MM.1S (cell line): ENCODE measurements around the gene ZNF664.

Source experiments
- DNase-seq: peaks from one replicate; pipeline ENCODE4 v3.0.0-alpha.2; 2015
- H2AFZ ChIP-seq: fragments of 300-600 bp; sonication (generic); 2 replicates; pipeline ENCODE4 v1.6.0; 2016; ENCODE audit warnings: antibody characterized with exemption, low read length
- H3F3A ChIP-seq: fragments of 300-600 bp; sonication (generic); 2 replicates; pipeline ENCODE4 v1.6.1; 2016; ENCODE audit warnings: mild to moderate bottlenecking, antibody characterized with exemption, low read length, moderate library complexity, mixed read lengths; ENCODE audit not compliant: insufficient read depth
- H3K27ac ChIP-seq: fragments of 300-600 bp; sonication (generic); 2 replicates; pipeline ENCODE4 v1.5.1; 2016; ENCODE audit warnings: mild to moderate bottlenecking, low read length
- H3K27me3 ChIP-seq: fragments of 300-600 bp; sonication (generic); replicated peaks from 2 replicates; pipeline ENCODE4 v1.6.0; 2016; ENCODE audit warnings: low read length; ENCODE audit not compliant: insufficient read depth
- H3K36me3 ChIP-seq: fragments of 300-600 bp; sonication (generic); replicated peaks from 2 replicates; pipeline ENCODE4 v1.6.1; 2016; ENCODE audit warnings: mild to moderate bottlenecking, low read length, mixed read lengths; ENCODE audit not compliant: insufficient read depth
- H3K4me1 ChIP-seq: fragments of 300-600 bp; sonication (generic); 2 replicates; pipeline ENCODE4 v1.6.1; 2016; ENCODE audit warnings: low read length, mixed read lengths
- H3K4me2 ChIP-seq: fragments of 300-600 bp; sonication (generic); 2 replicates; pipeline ENCODE4 v1.6.0; 2016; ENCODE audit warnings: low read depth, low read length
- H3K4me3 ChIP-seq: fragments of 300-600 bp; sonication (generic); 2 replicates; pipeline ENCODE4 v1.5.1; 2016; ENCODE audit warnings: low read length, mixed read lengths
- H3K79me2 ChIP-seq: fragments of 300-600 bp; sonication (generic); 2 replicates; pipeline ENCODE4 v1.6.1; 2016; ENCODE audit warnings: mixed run types, low read length, mixed read lengths
- H3K9ac ChIP-seq: fragments of 300-600 bp; sonication (generic); 2 replicates; pipeline ENCODE4 v1.6.1; 2016; ENCODE audit warnings: low read length, mixed read lengths
- H3K9me2 ChIP-seq: fragments of 300-600 bp; sonication (generic); replicated peaks from 2 replicates; pipeline ENCODE4 v1.6.1; 2016; ENCODE audit warnings: mild to moderate bottlenecking, low read length, mixed read lengths; ENCODE audit not compliant: insufficient read depth
- H3K9me3 ChIP-seq: fragments of 300-600 bp; sonication (generic); replicated peaks from 2 replicates; pipeline ENCODE4 v1.6.1; 2016; ENCODE audit warnings: mild to moderate bottlenecking, low read length, mixed read lengths; ENCODE audit not compliant: insufficient read depth
- H4K20me1 ChIP-seq: fragments of 300-600 bp; sonication (generic); 2 replicates; pipeline ENCODE4 v1.6.1; 2016; ENCODE audit warnings: mild to moderate bottlenecking, low read length, moderate library complexity, mixed read lengths; ENCODE audit not compliant: insufficient read depth
- EZH2 ChIP-seq: fragments of 300-600 bp; sonication (generic); optimal IDR thresholded peaks from 2 replicates; pipeline ENCODE3; 2017; ENCODE audit warnings: low read depth, mild to moderate bottlenecking, antibody characterized with exemption, low read length, mixed read lengths
- EZH2phosphoT487 ChIP-seq: fragments of 300-600 bp; sonication (generic); IDR thresholded peaks from 2 replicates; pipeline ENCODE4 v1.6.1; 2018; ENCODE audit warnings: antibody characterized with exemption, low read length
- TF ChIP-seq, protein P1 (sequence below): fragments of 300-600 bp; sonication (generic); IDR thresholded peaks from 2 replicates; pipeline ENCODE4 v1.5.1; 2016; ENCODE audit warnings: antibody characterized with exemption, low read length, mixed read lengths

The ZNF664 gene

DNA sequence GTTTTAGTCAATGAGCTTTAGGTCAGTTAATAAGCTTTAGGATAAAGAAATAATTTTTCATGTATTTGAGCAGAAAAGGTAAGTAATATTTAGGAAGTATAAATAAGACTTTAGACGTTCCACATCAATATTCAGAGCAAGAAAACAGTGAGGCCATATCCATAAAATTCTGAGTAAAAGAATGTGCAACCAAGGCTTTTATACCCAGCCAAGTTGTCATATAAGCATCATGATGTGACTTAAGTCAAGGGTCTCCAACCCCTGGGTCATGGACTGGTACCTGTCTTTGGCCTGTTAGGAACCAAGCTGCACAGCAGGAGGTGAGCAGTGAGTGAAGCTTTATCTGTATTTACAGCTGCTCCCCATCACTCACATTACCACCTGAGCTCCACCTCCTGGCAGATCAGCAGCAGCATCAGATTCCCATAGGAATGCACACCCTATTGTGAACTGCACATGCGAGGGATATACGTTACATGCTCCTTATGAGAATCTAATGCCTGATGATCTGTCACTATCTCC lies 74.1 kb downstream of the ZNF664 start:
- Histone ChIP-seq H3K27ac (no peak overlapping the region), H3K4me2 (no peak overlapping the region), H4K20me1 (no peaks in the 10 kb centered on the region), H3K79me2 (no peaks in the 10 kb centered on the region), H3K36me3 (no peaks in the 10 kb centered on the region), H3F3A (no peaks in the 10 kb centered on the region), H2AFZ (no peak overlapping the region), H3K27me3 (no peaks in the 10 kb centered on the region), H3K9me2 (no peaks in the 10 kb centered on the region), H3K9ac (no peak overlapping the region), H3K9me3 (no peaks in the 10 kb centered on the region), H3K4me3 (no peak overlapping the region), H3K4me1 (no peaks in the 10 kb centered on the region)
- no peak for DNase-seq
- TF ChIP-seq EZH2 (no peak), EZH2phosphoT487 (no peak)
- TF ChIP-seq, protein P1, sequence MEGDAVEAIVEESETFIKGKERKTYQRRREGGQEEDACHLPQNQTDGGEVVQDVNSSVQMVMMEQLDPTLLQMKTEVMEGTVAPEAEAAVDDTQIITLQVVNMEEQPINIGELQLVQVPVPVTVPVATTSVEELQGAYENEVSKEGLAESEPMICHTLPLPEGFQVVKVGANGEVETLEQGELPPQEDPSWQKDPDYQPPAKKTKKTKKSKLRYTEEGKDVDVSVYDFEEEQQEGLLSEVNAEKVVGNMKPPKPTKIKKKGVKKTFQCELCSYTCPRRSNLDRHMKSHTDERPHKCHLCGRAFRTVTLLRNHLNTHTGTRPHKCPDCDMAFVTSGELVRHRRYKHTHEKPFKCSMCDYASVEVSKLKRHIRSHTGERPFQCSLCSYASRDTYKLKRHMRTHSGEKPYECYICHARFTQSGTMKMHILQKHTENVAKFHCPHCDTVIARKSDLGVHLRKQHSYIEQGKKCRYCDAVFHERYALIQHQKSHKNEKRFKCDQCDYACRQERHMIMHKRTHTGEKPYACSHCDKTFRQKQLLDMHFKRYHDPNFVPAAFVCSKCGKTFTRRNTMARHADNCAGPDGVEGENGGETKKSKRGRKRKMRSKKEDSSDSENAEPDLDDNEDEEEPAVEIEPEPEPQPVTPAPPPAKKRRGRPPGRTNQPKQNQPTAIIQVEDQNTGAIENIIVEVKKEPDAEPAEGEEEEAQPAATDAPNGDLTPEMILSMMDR, result no peak

DNA sequence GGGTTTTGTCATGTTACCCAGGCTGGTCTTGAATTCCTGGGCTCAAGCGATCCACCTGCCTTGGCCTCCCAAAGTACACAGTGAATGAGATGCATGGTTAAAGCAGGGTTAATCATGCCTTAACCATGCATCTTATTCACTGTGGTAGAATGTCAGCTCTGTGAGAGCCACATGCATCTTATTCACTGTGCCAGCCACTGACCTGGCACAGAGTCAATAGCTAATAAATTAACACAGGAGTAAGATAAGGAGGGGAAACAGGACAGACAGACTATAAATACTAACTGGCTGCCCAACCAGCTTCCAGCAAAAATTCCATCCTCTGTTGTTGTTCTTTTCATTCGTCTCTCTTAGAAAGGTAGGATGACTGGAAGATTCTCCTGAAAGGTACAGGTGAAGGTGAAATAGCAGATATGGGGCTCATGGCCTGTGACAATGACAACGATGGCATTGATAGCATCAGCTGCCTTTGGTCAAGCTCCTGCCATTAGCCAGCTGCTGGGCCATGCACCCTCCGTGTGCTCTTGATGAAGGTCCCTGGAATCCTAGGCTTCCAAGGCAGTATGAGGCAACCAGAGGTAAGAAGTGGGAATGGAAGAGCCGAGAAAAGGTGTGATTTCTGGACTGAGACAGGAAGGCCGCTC lies 76.6 kb downstream of the ZNF664 start:
- Histone ChIP-seq H3K4me2 (no peak overlapping the region), H3K27ac (no peak overlapping the region), H3K36me3 (no peaks in the 10 kb centered on the region), H3K4me1 (no peaks in the 10 kb centered on the region), H4K20me1 (no peaks in the 10 kb centered on the region), H3K9me3 (no peaks in the 10 kb centered on the region), H3K79me2 (no peaks in the 10 kb centered on the region), H3K4me3 (no peak overlapping the region), H3K9ac (no peak overlapping the region), H3F3A (no peaks in the 10 kb centered on the region), H2AFZ (no peak overlapping the region), H3K27me3 (no peaks in the 10 kb centered on the region), H3K9me2 (no peaks in the 10 kb centered on the region)
- TF ChIP-seq EZH2phosphoT487, result no peak
- no peak for TF ChIP-seq EZH2
- TF ChIP-seq, protein P1, result no peak
- DNase-seq, result no peak

DNA sequence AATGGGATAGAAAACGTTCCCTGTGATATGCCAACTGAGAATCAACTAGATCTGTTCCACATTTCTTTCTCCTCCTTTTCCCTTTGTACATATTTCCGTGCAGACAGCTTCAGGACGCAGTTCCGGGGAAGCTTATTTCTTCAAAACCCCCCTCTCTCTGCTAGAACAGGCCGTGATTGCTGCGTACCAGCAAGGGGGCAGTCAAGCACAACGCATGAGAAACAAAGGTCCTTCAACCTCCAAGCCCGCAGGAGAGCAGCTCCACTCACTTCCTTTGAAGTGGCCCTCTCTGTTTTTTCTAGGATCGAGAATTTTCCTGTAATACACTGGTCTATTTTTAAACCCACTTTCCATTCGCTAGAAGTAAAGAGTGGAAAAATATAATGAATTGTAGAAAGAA lies 80.8 kb downstream of the ZNF664 start:
- Histone ChIP-seq H3K4me3 (no peak overlapping the region), H3K9ac (no peak overlapping the region), H4K20me1 (no peaks in the 10 kb centered on the region), H3K9me3 (no peaks in the 10 kb centered on the region), H3K27ac (no peak overlapping the region), H3K79me2 (no peaks in the 10 kb centered on the region), H3K36me3 (no peaks in the 10 kb centered on the region), H3K27me3 (no peaks in the 10 kb centered on the region), H3F3A (no peaks in the 10 kb centered on the region), H3K4me2 (no peak overlapping the region), H3K9me2 (no peaks in the 10 kb centered on the region), H2AFZ (no peak overlapping the region), H3K4me1 (no peaks in the 10 kb centered on the region)
- TF ChIP-seq, protein P1, result no peak
- TF ChIP-seq EZH2phosphoT487, result no peak
- TF ChIP-seq EZH2, result no peak
- DNase-seq, result no peak
